ENCODE measurements around the gene DGKQ. TPM values are rescaled to one million over a fixed set of nuclear protein-coding genes. Genes with fewer than 3 reads are reported as not detected.

DGKQ gene
- total and polyA plus RNA-seq, 9 of the 15 experiments (the other 6 are each of a cell fraction or from before 2014, with no cell fraction given) = 0.17 to 22.0 (median 5.6) TPM

GRCh38 chr4:986879-987623 lies 13.7 kb upstream of the DGKQ start, which contains the start of gene IDUA (continued):
- TF ChIP-seq, protein P1, sequence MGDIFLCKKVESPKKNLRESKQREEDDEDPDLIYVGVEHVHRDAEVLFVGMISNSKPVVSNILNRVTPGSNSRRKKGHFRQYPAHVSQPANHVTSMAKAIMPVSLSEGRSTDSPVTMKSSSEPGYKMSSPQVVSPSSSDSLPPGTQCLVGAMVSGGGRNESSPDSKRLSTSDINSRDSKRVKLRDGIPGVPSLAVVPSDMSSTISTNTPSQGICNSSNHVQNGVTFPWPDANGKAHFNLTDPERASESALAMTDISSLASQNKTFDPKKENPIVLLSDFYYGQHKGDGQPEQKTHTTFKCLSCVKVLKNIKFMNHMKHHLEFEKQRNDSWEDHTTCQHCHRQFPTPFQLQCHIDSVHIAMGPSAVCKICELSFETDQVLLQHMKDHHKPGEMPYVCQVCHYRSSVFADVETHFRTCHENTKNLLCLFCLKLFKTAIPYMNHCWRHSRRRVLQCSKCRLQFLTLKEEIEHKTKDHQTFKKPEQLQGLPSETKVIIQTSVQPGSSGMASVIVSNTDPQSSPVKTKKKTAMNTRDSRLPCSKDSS (IDR thresholded peaks at IDR 0.05; ENCODE audit: low read depth, partially characterized antibody) = no peak
- TF ChIP-seq, protein P2, sequence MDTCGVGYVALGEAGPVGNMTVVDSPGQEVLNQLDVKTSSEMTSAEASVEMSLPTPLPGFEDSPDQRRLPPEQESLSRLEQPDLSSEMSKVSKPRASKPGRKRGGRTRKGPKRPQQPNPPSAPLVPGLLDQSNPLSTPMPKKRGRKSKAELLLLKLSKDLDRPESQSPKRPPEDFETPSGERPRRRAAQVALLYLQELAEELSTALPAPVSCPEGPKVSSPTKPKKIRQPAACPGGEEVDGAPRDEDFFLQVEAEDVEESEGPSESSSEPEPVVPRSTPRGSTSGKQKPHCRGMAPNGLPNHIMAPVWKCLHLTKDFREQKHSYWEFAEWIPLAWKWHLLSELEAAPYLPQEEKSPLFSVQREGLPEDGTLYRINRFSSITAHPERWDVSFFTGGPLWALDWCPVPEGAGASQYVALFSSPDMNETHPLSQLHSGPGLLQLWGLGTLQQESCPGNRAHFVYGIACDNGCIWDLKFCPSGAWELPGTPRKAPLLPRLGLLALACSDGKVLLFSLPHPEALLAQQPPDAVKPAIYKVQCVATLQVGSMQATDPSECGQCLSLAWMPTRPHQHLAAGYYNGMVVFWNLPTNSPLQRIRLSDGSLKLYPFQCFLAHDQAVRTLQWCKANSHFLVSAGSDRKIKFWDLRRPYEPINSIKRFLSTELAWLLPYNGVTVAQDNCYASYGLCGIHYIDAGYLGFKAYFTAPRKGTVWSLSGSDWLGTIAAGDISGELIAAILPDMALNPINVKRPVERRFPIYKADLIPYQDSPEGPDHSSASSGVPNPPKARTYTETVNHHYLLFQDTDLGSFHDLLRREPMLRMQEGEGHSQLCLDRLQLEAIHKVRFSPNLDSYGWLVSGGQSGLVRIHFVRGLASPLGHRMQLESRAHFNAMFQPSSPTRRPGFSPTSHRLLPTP (IDR thresholded peaks at IDR 0.05; ENCODE audit: borderline replicate concordance, extremely low read depth, insufficient read length) = no peak
- TF ChIP-seq MAFK (IDR thresholded peaks at IDR 0.05; ENCODE audit: low read length) = no peak
- TF ChIP-seq E2F6 (IDR thresholded peaks at IDR 0.05; ENCODE audit: borderline replicate concordance in 1 of 2, extremely low read depth in 1 of 2, insufficient read depth in 1 of 2, insufficient read length in 1 of 2, low read depth in 1 of 2, low read length in 1 of 2, poor library complexity in 1 of 2, severe bottlenecking in 1 of 2) = peak; percentile 68 to 88
- TF ChIP-seq CBX1 (IDR thresholded peaks at IDR 0.05; ENCODE audit: low read depth) = peak; percentile 85; the same call in 1 of the 2 replicates
- no peak for TF ChIP-seq TRIM28 (IDR thresholded peaks at IDR 0.05)
- no peak for TF ChIP-seq SNAPC5 (CRISPR knock-in tag; IDR thresholded peaks at IDR 0.05)
- no peak for TF ChIP-seq PRPF4 (IDR thresholded peaks at IDR 0.05; ENCODE audit: insufficient read depth, low read depth, low read length, poor library complexity, severe bottlenecking)
- peak in 1 of 2 experiments; percentile 76; a peak in 1 of 4 replicates for TF ChIP-seq SIN3A (IDR thresholded peaks at IDR 0.05; ENCODE audit: borderline replicate concordance in 2 of 2, control insufficient read depth in 1 of 2, low read depth in 2 of 2, low read length in 2 of 2)
- TF ChIP-seq ZNF12 (CRISPR knock-in tag; IDR thresholded peaks at IDR 0.05) = no peak; the same call in 1 of the 2 replicates
- TF ChIP-seq, protein P3, sequence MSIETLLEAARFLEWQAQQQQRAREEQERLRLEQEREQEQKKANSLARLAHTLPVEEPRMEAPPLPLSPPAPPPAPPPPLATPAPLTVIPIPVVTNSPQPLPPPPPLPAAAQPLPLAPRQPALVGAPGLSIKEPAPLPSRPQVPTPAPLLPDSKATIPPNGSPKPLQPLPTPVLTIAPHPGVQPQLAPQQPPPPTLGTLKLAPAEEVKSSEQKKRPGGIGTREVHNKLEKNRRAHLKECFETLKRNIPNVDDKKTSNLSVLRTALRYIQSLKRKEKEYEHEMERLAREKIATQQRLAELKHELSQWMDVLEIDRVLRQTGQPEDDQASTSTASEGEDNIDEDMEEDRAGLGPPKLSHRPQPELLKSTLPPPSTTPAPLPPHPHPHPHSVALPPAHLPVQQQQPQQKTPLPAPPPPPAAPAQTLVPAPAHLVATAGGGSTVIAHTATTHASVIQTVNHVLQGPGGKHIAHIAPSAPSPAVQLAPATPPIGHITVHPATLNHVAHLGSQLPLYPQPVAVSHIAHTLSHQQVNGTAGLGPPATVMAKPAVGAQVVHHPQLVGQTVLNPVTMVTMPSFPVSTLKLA (conservative IDR thresholded peaks at IDR 0.05) = peak; percentile 29 to 75; a peak in 3 of 4 replicates
- TF ChIP-seq THRA (IDR thresholded peaks at IDR 0.05) = no peak
- TF ChIP-seq ZNF77 (CRISPR knock-in tag; IDR thresholded peaks at IDR 0.05) = no peak
- TF ChIP-seq SAFB2 (IDR thresholded peaks at IDR 0.05; ENCODE audit: borderline replicate concordance, low read depth, low read length, severe bottlenecking) = no peak
- TF ChIP-seq MAZ (CRISPR knock-in tag; conservative IDR thresholded peaks at IDR 0.05 in 1 of 2, IDR thresholded peaks at IDR 0.05 in 1 of 2) = peak; percentile 64 to 95; a peak in 3 of 4 replicates
- TF ChIP-seq HOXB6 (CRISPR knock-in tag; IDR thresholded peaks at IDR 0.05; ENCODE audit: borderline replicate concordance) = no peak
